Stimulated activated CD4-positive, alpha-beta T cell treated with anti-CD3 and anti-CD28 coated beads, TNF-alpha, amount 100 ng/mL, for 1 hour (primary cell): Measurements from ENCODE around the gene PINK1.
"Not testable (repeated sequence)": the region's sequence is repeated elsewhere in the genome, so short reads cannot be mapped to it uniquely, and the experiment has no call there.

ENCODE experiments used
- DNase-seq, 3 donors: peaks; one replicate each; pipeline ENCODE4 v3.0.0-alpha.2; 2020; ENCODE audit warnings: low read depth in 3 of 3, low spot score in 1 of 3

Gene PINK1

GRCh38 chr1:20633190-20634064 lies at the start of gene PINK1:
Gene PINK1 (plus strand): TSS chr1:20633458. CDS start chr1:20633549, 91 bp downstream.
- DNase-seq = peak; percentile 53 to 92 (median 82)

- no peak for DNase-seq
These were observed 48.4 kb upstream of the PINK1 start for GRCh38 chr1:20584890-20585289.

GRCh38 chr1:20586953-20587660 lies 46.2 kb upstream of the PINK1 start:
- DNase-seq = no peak

GRCh38 chr1:20587661-20588053 lies 45.6 kb upstream of the PINK1 start:
- DNase-seq = no peak

- DNase-seq = no peak
These were observed 44.5 kb upstream of the PINK1 start, which contains the start of gene CDA for GRCh38 chr1:20588634-20589225. Gene CDA (plus strand): TSS chr1:20589097. CDS start chr1:20589130, 33 bp downstream.

GRCh38 chr1:20589331-20590278 lies 43.7 kb upstream of the PINK1 start:
- no peak for DNase-seq

GRCh38 chr1:20590306-20590777 lies 42.9 kb upstream of the PINK1 start:
- DNase-seq = no peak

- DNase-seq = no peak
These were observed 39.5 kb upstream of the PINK1 start for GRCh38 chr1:20593756-20594155.

- no peak for DNase-seq
These were observed 38.5 kb upstream of the PINK1 start for GRCh38 chr1:20594746-20595145.

GRCh38 chr1:20596106-20596505 lies 37.2 kb upstream of the PINK1 start:
- DNase-seq = no peak

GRCh38 chr1:20597650-20598049 lies 35.6 kb upstream of the PINK1 start:
- no peak for DNase-seq

GRCh38 chr1:20600156-20600555 lies 33.1 kb upstream of the PINK1 start:
- no peak for DNase-seq

GRCh38 chr1:20601129-20601825 lies 32.0 kb upstream of the PINK1 start:
- no peak for DNase-seq

- DNase-seq = no peak
These were observed 30.3 kb upstream of the PINK1 start for GRCh38 chr1:20602851-20603450.

GRCh38 chr1:20603504-20604464 lies 29.5 kb upstream of the PINK1 start:
- no peak for DNase-seq

- DNase-seq = no peak
These were observed 28.6 kb upstream of the PINK1 start for GRCh38 chr1:20604678-20605077.

- not testable (repeated sequence) for DNase-seq
These were observed 26.3 kb upstream of the PINK1 start for GRCh38 chr1:20606801-20607570.

GRCh38 chr1:20609541-20609940 lies 23.7 kb upstream of the PINK1 start:
- no peak for DNase-seq
